D721Med (cell line): ENCODE measurements around the gene ZCCHC17.
"Not testable (repeated sequence)": the region's sequence is repeated elsewhere in the genome, so short reads cannot be mapped to it uniquely, and the experiment has no call there.

Experiments
- DNase-seq: peaks from one replicate; pipeline ENCODE4 v3.0.0; 2011; ENCODE audit warnings: low spot score; ENCODE audit not compliant: insufficient read length
- FAIRE-seq: peaks from 2 replicates; lab custom pipeline; 2011; peaks lifted over from hg19 to GRCh38; lab: Jason Lieb, UNC
- TF ChIP-seq, protein P1 (sequence below): IDR thresholded peaks from 2 replicates; pipeline ENCODE4 v1.5.1; 2012; ENCODE audit warnings: mild to moderate bottlenecking, control low read depth; ENCODE audit not compliant: insufficient read depth; ENCODE audit errors: missing control alignments

Gene ZCCHC17

DNA sequence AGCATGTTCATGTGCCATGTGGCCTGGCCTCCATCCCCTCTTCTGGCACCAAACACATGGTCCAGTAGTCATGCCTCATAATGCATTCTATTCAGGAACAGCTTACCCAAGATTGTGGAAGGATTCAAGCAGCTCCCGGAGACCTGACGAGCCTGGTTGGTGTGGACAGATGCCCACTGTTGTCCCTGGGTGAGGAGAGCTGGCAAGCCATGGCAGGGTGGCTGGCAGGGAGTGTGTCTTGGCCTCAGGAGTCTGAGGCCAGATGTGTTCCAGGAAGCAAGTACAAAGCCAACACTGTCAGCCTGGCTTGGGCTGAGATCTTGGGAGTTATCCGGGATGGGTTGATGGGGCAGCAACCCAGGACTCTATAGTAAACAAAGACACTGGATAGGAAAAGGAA lies 83.3 kb downstream of the ZCCHC17 start:
- DNase-seq (no peak), FAIRE-seq (no peak)
- TF ChIP-seq, protein P1, sequence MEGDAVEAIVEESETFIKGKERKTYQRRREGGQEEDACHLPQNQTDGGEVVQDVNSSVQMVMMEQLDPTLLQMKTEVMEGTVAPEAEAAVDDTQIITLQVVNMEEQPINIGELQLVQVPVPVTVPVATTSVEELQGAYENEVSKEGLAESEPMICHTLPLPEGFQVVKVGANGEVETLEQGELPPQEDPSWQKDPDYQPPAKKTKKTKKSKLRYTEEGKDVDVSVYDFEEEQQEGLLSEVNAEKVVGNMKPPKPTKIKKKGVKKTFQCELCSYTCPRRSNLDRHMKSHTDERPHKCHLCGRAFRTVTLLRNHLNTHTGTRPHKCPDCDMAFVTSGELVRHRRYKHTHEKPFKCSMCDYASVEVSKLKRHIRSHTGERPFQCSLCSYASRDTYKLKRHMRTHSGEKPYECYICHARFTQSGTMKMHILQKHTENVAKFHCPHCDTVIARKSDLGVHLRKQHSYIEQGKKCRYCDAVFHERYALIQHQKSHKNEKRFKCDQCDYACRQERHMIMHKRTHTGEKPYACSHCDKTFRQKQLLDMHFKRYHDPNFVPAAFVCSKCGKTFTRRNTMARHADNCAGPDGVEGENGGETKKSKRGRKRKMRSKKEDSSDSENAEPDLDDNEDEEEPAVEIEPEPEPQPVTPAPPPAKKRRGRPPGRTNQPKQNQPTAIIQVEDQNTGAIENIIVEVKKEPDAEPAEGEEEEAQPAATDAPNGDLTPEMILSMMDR, result no peak

DNA sequence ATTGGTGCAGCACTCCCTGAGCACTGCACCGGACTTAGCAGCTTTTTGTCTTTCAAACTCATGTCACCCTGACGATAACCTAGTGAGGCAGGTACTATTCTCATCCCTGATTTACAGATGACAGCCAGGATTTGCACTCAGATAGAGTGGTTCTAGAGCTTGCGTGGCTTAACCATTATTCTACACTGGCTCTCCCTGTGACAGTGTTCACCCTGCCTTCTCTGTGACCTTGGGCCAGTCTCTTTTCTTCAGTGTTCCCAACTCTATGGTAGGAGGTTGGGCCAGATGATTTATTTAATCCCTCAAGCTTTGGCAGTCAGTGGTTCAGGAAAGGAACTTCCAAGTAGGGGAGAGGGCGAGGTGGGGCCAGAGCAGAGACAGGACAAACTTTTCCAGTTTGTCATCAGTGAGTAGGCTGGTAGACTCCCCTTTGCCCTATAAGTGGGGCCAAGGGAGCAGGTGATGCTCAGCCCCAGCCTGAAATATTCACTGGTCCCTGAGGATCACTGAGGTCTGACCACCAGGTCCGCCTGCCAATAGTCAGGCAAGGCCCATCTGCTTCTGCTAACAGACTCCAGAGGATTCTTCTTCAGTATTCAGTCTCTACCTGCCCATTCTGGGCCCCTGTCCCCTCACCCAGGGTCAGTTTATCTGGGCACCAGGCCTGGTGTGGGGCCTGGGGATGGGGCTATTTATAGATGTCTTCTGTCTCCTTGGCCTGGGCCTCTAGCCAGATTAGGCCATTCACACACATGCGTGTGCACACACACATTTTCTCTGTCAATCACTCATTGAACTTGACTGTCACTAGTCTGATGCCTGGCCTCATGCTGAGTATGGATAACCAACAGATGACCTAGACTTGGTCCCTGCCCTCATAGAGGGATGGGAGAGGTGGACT lies 84.8 kb downstream of the ZCCHC17 start:
- DNase-seq (no peak), FAIRE-seq (no peak)
- TF ChIP-seq, protein P1, result no peak

DNA sequence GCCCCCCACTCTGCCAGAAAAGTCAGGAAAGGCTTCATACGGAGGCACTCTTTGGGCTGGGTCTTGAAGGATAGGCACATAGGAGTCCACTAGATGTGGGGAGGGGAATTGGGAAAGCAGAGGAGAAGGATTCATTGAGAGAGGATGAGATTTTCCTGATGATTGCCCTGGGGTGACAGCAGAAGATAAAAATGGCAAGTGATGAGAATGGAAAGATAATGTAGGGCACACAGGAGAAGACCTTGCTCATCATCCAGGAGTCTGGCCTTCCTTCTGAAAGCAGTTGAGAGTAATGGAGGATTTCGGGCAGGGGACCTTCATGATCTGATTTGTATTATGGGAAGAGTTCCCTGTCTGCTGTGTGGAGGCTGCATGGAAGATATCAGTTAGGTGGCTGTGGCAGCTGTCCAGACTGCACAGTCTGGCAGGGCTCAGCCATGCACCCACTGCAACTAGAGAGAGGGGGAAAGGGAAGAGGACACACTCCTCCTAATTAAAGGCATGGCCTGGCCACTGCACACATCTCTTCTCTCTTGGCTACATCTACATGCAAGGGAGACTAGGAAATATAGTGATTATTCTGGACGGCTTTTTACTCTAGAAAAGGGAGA lies 85.7 kb downstream of the ZCCHC17 start:
- FAIRE-seq (no peak), DNase-seq (no peak)
- TF ChIP-seq, protein P1, result no peak

DNA sequence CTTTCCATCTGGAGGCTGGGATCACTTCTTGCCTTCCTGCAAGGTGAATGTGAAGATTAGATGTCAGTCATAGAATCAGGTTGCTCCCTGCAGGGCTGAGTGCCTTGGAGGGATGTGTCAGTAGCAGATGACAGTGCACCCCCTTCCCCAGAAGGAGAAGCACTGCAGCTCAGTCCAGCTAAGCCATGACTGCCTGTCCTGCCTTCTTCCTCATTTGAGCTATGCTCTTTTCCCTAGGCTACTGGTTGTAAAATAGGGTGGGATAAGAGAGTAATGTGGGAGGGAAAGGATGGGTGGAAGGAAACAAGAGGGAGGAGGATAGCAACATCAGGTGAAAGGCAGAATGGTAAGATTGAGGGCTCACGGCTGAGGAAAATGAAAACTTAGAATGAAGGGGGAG lies 87.1 kb downstream of the ZCCHC17 start:
- DNase-seq, result no peak
- no peak for FAIRE-seq
- TF ChIP-seq, protein P1, result no peak

DNA sequence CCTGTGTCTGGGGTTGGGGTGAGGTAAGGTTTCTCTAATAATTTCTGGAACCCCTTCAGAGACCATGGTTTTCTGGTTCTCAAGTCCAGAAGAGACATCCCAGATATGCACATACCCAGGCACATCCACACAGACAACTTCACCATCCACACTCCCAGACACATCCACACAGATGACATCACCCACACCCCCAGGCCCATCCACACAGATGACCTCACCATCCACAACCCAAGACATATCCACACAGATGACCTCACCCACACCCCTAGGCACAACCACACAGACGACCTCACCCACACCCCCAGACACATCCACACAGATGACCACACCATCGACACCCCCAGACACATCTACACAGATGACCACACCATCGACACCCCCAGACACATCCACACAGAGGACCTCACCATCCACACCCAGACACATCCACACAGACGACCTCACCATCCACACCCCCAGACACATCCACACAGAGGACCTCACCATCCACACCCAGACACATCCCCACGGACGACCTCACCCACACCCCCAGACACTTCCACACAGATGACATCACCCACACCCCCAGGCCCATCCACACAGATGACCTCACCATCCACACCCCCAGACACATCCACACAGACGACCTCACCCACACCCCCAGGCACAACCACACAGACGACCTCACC lies 89.9 kb downstream of the ZCCHC17 start:
- DNase-seq, FAIRE-seq: not testable (repeated sequence)

DNA sequence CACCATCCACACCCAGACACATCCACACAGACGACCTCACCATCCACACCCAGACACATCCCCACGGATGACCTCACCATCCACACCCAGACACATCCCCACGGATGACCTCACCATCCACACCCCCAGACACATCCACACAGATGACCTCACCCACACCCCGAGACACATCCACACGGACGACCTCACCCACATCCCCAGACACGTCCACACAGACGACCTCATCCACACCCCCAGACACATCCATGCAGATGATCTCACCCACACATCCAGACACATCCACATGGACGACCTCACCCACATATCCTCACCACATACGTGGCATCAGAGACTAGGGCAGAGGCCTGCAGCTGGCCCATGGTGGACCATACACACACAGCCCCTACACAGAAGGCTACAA lies 90.8 kb downstream of the ZCCHC17 start:
- TF ChIP-seq, protein P1, result no peak
- no peak for FAIRE-seq
- DNase-seq, result no peak

DNA sequence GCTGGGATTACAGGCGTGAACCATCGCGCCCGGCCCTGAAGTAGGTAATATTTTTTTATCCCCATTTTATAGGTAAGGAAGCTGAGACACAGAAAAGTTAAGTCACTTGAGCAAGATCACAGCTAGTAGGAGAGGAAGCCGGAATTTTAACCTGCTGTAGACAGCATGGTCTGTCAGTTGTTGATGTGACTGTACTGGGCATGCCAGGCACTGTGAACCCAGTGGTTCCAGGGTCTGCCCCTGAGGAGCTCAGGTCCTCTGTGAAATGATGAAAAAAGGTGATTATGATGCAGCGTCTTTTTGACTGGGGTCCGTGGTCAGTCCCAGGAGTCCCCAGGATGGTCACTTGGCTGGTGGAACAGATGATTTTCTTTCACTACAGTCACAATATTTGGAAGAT lies 92.8 kb downstream of the ZCCHC17 start:
- no peak for FAIRE-seq
- TF ChIP-seq, protein P1, result no peak
- no peak for DNase-seq
